Ishikawa (cell line): ENCODE results near the gene DMKN.

Experiments used
- CEBPB ChIP-seq: IDR thresholded peaks from 2 replicates; pipeline ENCODE4 v1.6.1; 2012
- CREB1 ChIP-seq: IDR thresholded peaks from 2 replicates; pipeline ENCODE4 v1.6.1; 2012; ENCODE audit warnings: low read depth
- EGR1 ChIP-seq: IDR thresholded peaks from 2 replicates; pipeline ENCODE4 v1.6.1; 2012
- EP300 ChIP-seq: IDR thresholded peaks from 2 replicates; pipeline ENCODE4 v1.6.1; 2012; ENCODE audit warnings: borderline replicate concordance
- FOXM1 ChIP-seq: IDR thresholded peaks from 2 replicates; pipeline ENCODE4 v1.6.1; 2012; ENCODE audit warnings: low read depth, borderline replicate concordance
- MAX ChIP-seq: IDR thresholded peaks from 2 replicates; pipeline ENCODE4 v1.6.1; 2012
- NFIC ChIP-seq: IDR thresholded peaks from 2 replicates; pipeline ENCODE4 v1.6.1; 2012
- RAD21 ChIP-seq: IDR thresholded peaks from 2 replicates; pipeline ENCODE4 v1.6.1; 2012; ENCODE audit warnings: low read depth
- REST ChIP-seq: IDR thresholded peaks from 2 replicates; pipeline ENCODE4 v1.6.1; 2012; ENCODE audit warnings: low read depth, mild to moderate bottlenecking
- TAF1 ChIP-seq: IDR thresholded peaks from 2 replicates; pipeline ENCODE4 v1.6.1; 2012; ENCODE audit warnings: low read depth, mild to moderate bottlenecking
- TCF12 ChIP-seq: IDR thresholded peaks from 2 replicates; pipeline ENCODE4 v1.6.1; 2012; ENCODE audit warnings: low read depth
- TEAD4 ChIP-seq: IDR thresholded peaks from 2 replicates; pipeline ENCODE4 v1.6.1; 2012
- USF1 ChIP-seq: IDR thresholded peaks from 2 replicates; pipeline ENCODE4 v1.6.1; 2012
- YY1 ChIP-seq: IDR thresholded peaks from 2 replicates; pipeline ENCODE4 v1.6.1; 2012; ENCODE audit warnings: low read depth
- ZBTB7A ChIP-seq: IDR thresholded peaks from 2 replicates; pipeline ENCODE4 v1.6.1; 2012; ENCODE audit warnings: low read depth

DMKN gene

DNA sequence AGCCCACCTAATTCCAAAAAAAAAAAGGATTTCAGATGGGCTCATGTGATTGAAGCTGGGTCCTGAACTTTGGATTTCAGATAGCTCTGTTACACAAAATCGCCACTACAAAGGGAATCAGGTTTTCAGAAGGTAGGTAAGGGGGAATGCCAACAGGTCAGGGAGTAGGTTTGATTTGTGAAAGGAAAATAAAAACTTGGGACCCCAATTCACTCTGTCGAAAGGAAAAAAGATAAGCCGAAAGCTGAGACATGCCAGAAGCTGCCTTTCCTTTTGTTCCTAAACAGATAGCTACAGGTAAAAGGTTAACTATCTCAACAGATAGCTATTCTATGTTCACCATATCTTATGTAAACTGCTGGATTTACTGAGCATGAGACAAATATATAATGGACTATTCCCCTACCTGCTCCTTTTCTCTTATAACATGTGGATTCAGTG, 27.2 kb downstream of the DMKN start:
- TF ChIP-seq FOXM1 (no peak), TEAD4 (no peak), EGR1 (no peak), TCF12 (no peak), TAF1 (no peak), ZBTB7A (no peak), REST (no peak), RAD21 (no peak), CEBPB (no peak)

DNA sequence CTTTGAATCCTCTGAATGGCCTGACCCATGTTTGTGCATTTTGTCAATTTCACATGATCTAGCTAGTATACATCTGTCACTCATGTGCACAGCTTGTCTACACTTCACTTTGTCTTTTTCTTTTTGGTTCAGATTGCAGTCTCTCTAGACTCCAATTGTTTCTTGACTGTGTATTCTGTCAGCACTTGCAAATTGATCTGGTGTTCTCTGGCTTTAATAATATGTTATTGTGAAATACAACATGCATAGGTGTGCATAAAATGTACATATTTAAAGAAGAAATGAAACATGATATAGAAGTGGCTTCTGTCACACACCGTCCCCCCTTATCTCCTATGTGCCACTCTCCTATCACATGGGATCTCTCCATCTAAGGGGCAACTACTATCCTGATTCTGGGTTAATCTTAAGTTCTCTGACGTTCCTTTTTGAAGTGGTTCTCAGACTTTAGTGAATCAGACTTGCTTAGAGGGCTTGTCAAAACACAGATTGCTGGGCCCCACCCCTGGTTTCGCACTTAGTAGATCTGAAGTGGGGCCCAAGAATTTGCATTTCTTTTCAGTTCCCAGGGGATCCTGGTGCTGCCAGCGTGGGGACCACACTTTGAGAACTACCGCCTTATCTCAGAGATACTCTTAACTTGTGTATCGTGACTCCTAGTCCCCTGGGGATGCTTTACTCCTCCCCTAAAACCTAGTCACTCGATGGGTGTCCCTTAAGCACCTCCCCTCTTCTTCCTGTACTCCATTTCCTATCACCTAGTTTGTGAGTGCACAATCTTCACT, 29.0 kb downstream of the DMKN start:
- TF ChIP-seq NFIC (no peak), ZBTB7A (no peak)

DNA sequence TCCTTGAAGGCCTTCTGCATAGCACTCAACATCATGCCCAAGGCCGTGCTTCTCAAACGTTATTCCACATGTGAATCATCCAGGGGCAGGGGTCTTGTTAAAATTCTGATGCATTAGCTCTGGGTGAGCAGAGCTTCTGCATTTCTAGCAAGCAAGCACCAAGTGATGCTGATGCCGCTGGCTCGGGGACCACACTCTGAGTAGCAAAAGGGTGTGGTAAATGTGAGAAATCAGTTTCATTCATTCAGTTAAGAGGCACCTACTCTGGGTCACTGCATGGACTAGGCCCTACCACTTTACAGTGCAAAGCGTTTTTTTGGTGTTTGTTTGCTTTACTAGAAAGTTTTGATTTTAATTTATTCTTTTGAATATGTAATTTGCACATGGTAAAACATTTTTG, 30.4 kb downstream of the DMKN start:
- TF ChIP-seq MAX, result no peak
- no peak for TF ChIP-seq REST
- TF ChIP-seq FOXM1, result no peak
- TF ChIP-seq RAD21, result no peak
- no peak for TF ChIP-seq TCF12
- TF ChIP-seq CEBPB, result no peak
- no peak for TF ChIP-seq TAF1
- no peak for TF ChIP-seq TEAD4
- TF ChIP-seq USF1, result no peak
- TF ChIP-seq CREB1, result no peak

- no peak for TF ChIP-seq YY1
- TF ChIP-seq CEBPB, result no peak
- TF ChIP-seq TCF12, result no peak
- TF ChIP-seq ZBTB7A, result no peak
- TF ChIP-seq TAF1, result no peak
- TF ChIP-seq MAX, result no peak
- no peak for TF ChIP-seq CREB1
- TF ChIP-seq NFIC, result no peak
- TF ChIP-seq RAD21, result no peak
- no peak for TF ChIP-seq EGR1
- TF ChIP-seq REST, result no peak
- TF ChIP-seq TEAD4, result no peak
- no peak for TF ChIP-seq FOXM1
- no peak for TF ChIP-seq EP300
- no peak for TF ChIP-seq USF1
Measured at GRCh38 chr19:35478794-35479677, 34.4 kb downstream of the DMKN start.
